ENCODE measurements around the gene USP3.

GRCh38 chr15:63530235-63530634 lies 25.8 kb downstream of the USP3 start:
- no peak for TF ChIP-seq EZH2 (IDR thresholded peaks at IDR 0.05; ENCODE audit: insufficient read depth, poor library complexity, severe bottlenecking)
- TF ChIP-seq EZH2phosphoT487 (IDR thresholded peaks at IDR 0.05; ENCODE audit: insufficient read depth, low read depth), result no peak

Measured in GM23248 (cell line).